NCI-H2081 (cell line): ENCODE data around the gene ZBTB37.
"Not testable (repeated sequence)": the region's sequence is repeated elsewhere in the genome, so short reads cannot be mapped to it uniquely, and the experiment has no call there.

Experiments used
- DNase-seq, 2 experiments: peaks; one replicate each; lab custom pipeline; 2025; lab: John Stamatoyannopoulos, UW

ZBTB37 gene

GRCh38 chr1:173865468-173866164 is 2.6 kb upstream of the ZBTB37 start:
- DNase-seq: no peak

GRCh38 chr1:173866413-173867115 is 1.6 kb upstream of the ZBTB37 start:
- no peak for DNase-seq

GRCh38 chr1:173867141-173867752 is 933 bp upstream of the ZBTB37 start:
- DNase-seq: no peak

- DNase-seq: peak; percentile 99 to 100
Measured at GRCh38 chr1:173867753-173868265, 371 bp upstream of the ZBTB37 start, which contains the start of gene GAS5. GAS5 (minus strand) TSS chr1:173867989.

- DNase-seq: no peak
Measured at GRCh38 chr1:173869021-173869359, 810 bp downstream of the ZBTB37 start.

GRCh38 chr1:173870252-173871075 is 2.3 kb downstream of the ZBTB37 start:
- DNase-seq: peak; percentile 18 to 73

GRCh38 chr1:173871091-173871490 is 2.9 kb downstream of the ZBTB37 start:
- DNase-seq: no peak

- DNase-seq: no peak
Measured at GRCh38 chr1:173871500-173871899, 3.3 kb downstream of the ZBTB37 start.

GRCh38 chr1:173876732-173877131 is 8.6 kb downstream of the ZBTB37 start:
- DNase-seq: no peak

GRCh38 chr1:173878251-173878650 is 10.1 kb downstream of the ZBTB37 start:
- DNase-seq: no peak

- DNase-seq: not testable (repeated sequence)
Measured at GRCh38 chr1:173881117-173881516, 12.9 kb downstream of the ZBTB37 start.

GRCh38 chr1:173884701-173885100 is 16.5 kb downstream of the ZBTB37 start:
- DNase-seq: no peak

GRCh38 chr1:173886746-173887611 is 18.8 kb downstream of the ZBTB37 start:
- no peak for DNase-seq

- DNase-seq: no peak
Measured at GRCh38 chr1:173887627-173888026, 19.4 kb downstream of the ZBTB37 start.

GRCh38 chr1:173888749-173889148 is 20.6 kb downstream of the ZBTB37 start:
- no peak for DNase-seq

GRCh38 chr1:173889885-173890284 is 21.7 kb downstream of the ZBTB37 start:
- DNase-seq: no peak

- DNase-seq: no peak
Measured at GRCh38 chr1:173893611-173894010, 25.4 kb downstream of the ZBTB37 start.

- no peak for DNase-seq
Measured at GRCh38 chr1:173894189-173894588, 26.0 kb downstream of the ZBTB37 start.

- DNase-seq: no peak
Measured at GRCh38 chr1:173900427-173900826, 32.2 kb downstream of the ZBTB37 start.

- no peak for DNase-seq
Measured at GRCh38 chr1:173900992-173901391, 32.8 kb downstream of the ZBTB37 start.
